ENCODE measurements around the gene CMPK2. TPM values are rescaled to one million over a fixed set of nuclear protein-coding genes. Genes with fewer than 3 reads are reported as not detected.

CMPK2 gene
- polyA plus RNA-seq, 1 of the 3 experiments (the other 2 are of a cell fraction): 1.1 TPM

GRCh38 chr2:6841537-6842287 lies 24.0 kb downstream of the CMPK2 start:
- POLR2A ChIA-PET: no interaction called here

More at GRCh38 chr2:6841537-6842287, 24.0 kb downstream of the CMPK2 start:
- Histone ChIP-seq H3K9me3 (peaks cover 23% of the 10 kb centered on the region; the same call in 1 of the 2 replicates), H3K27me3 (ENCODE audit: insufficient read depth) (no peaks in the 10 kb centered on the region), H3K79me2 (ENCODE audit: insufficient read depth) (no peaks in the 10 kb centered on the region), H3K4me1 (ENCODE audit: control insufficient read depth in 1 of 2, insufficient read depth in 2 of 2, low read depth in 1 of 2, low read length in 1 of 2) (no peaks in the 10 kb centered on the region), H3K9me2 (no peaks in the 10 kb centered on the region), H4K20me1 (ENCODE audit: insufficient read depth) (no peaks in the 10 kb centered on the region), H3K4me3 (ENCODE audit: low read depth in 2 of 2, low read length in 1 of 2) (no peak overlapping the region), H3K36me3 (replicated peaks in 1 of 2; ENCODE audit: control insufficient read depth in 1 of 2, insufficient read depth in 2 of 2, low read length in 1 of 2) (no peaks in the 10 kb centered on the region), H3K4me2 (no peak overlapping the region), H2AFZ (ENCODE audit: low read depth) (no peak overlapping the region), H3F3A (replicated peaks; ENCODE audit: insufficient read depth) (no peaks in the 10 kb centered on the region), H3K27ac (ENCODE audit: low read depth in 2 of 2, low read length in 1 of 2) (no peak overlapping the region), H3K9ac (no peak overlapping the region)
- CTCF ChIA-PET: interaction anchor here (0.8 kb wide), 1 partner anchor 23 kb away, joined by 3 read pairs; no protein-coding TSS in a partner anchor
- no peak for DNase-seq
- 21% methylated on average over 2 of the region's 2 CpGs for WGBS (ENCODE audit: low lambda C conversion rate)
- TF ChIP-seq GATA2 (CRISPR knock-in tag; IDR thresholded peaks at IDR 0.05): no peak
- no peak for TF ChIP-seq FOXM1 (IDR thresholded peaks at IDR 0.05; ENCODE audit: low read depth)
- no peak for TF ChIP-seq CHD2 (IDR thresholded peaks at IDR 0.05; ENCODE audit: low read length, partially characterized antibody)
- TF ChIP-seq IRF3 (IDR thresholded peaks at IDR 0.05; ENCODE audit: low read depth, low read length): no peak
- TF ChIP-seq SIN3A (IDR thresholded peaks at IDR 0.05; ENCODE audit: borderline replicate concordance, low read depth, low read length): no peak
- TF ChIP-seq FOSL2 (IDR thresholded peaks at IDR 0.05; ENCODE audit: borderline replicate concordance, low read depth): no peak
- no peak for TF ChIP-seq TCF12 (IDR thresholded peaks at IDR 0.05)
- no peak for TF ChIP-seq RAD21 (IDR thresholded peaks at IDR 0.05; ENCODE audit: low read length)
- no peak for TF ChIP-seq EP300 (IDR thresholded peaks at IDR 0.05; ENCODE audit: borderline replicate concordance in 1 of 2, low read depth in 1 of 2, low read length in 1 of 2)
- no peak for TF ChIP-seq USF1 (IDR thresholded peaks at IDR 0.05; ENCODE audit: borderline replicate concordance, low read depth)
- no peak for TF ChIP-seq GABPA (IDR thresholded peaks at IDR 0.05; ENCODE audit: low read depth)
- no peak for TF ChIP-seq MXI1 (IDR thresholded peaks at IDR 0.05; ENCODE audit: low read depth, low read length)
- no peak for TF ChIP-seq REST (IDR thresholded peaks at IDR 0.05; ENCODE audit: low read depth, low read length)
- TF ChIP-seq RFX5 (IDR thresholded peaks at IDR 0.05; ENCODE audit: low read length): no peak
- TF ChIP-seq USF2 (IDR thresholded peaks at IDR 0.05; ENCODE audit: borderline replicate concordance, low read depth, low read length): no peak

All from SK-N-SH (cell line).